ENCODE measurements around the gene KCNK7.
A peak's percentile ranks its signal among the peaks of the same experiment; 100 is the strongest.

KCNK7 gene

GRCh38 chr11:65593518-65594414 is 1.8 kb downstream of the KCNK7 start:
- H3K9ac ChIP-seq: no peak overlapping the region
- H2AFZ ChIP-seq: no peak overlapping the region

DNA sequence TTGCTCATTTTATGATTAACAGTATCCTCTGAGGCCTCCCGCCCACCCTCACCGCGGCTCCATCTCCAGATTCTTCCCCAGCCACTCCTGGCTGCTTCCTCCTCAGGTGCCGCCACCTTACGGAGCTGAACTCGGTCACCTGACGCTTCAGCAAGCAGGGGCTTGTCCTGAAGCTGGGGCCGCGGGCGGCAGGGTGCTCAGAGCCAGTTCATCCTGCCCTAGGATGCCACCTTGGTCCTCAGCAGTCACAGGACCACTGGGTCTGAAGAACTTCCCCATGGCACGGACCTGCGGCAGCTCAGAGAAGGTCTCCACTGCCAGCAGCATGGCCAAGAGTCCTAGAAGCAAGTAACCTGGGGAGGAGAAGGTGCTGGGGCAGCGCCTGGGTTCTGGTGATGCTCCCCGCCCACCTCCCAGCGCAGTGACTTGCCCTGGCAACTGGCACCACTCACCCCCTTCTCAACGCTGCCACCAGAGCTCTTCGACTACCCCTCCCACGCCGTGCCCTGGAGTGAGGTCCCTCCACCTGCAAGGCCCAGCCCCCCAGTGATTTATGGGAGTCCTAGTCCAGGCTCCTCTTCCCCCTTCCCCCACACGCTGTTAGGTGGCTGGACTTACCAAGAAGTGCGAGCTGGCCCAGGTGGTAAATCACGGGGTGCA is 2.6 kb downstream of the KCNK7 start:
- no peak for TF ChIP-seq CTCF (IDR thresholded peaks at IDR 0.05)
- Histone ChIP-seq H3K9ac (no peak overlapping the region), H2AFZ (no peak overlapping the region), H3K4me2 (ENCODE audit: low read length) (no peak overlapping the region), H3K4me1 (no peaks in the 10 kb centered on the region), H3K36me3 (ENCODE audit: control insufficient read depth, insufficient read depth, low read length) (no peaks in the 10 kb centered on the region), H3K27me3 (ENCODE audit: control insufficient read depth, insufficient read depth, low read length) (no peaks in the 10 kb centered on the region), H3K9me3 (ENCODE audit: control insufficient read depth, low read length) (no peaks in the 10 kb centered on the region), H3K4me3 (ENCODE audit: low read depth, low read length) (no peak overlapping the region), H3K79me2 (no peaks in the 10 kb centered on the region), H3K27ac (no peak overlapping the region)

More at GRCh38 chr11:65593518-65594414, 1.8 kb downstream of the KCNK7 start:
- peak; percentile 40 for TF ChIP-seq CTCF (IDR thresholded peaks at IDR 0.05)
- Histone ChIP-seq H3K4me2 (ENCODE audit: low read length) (no peak overlapping the region), H3K4me1 (no peaks in the 10 kb centered on the region), H3K27ac (no peak overlapping the region), H3K79me2 (no peaks in the 10 kb centered on the region), H3K9me3 (ENCODE audit: control insufficient read depth, low read length) (no peaks in the 10 kb centered on the region), H3K36me3 (ENCODE audit: control insufficient read depth, insufficient read depth, low read length) (no peaks in the 10 kb centered on the region), H3K27me3 (ENCODE audit: control insufficient read depth, insufficient read depth, low read length) (no peaks in the 10 kb centered on the region), H3K4me3 (ENCODE audit: low read depth, low read length) (no peak overlapping the region)

- H3K79me2 ChIP-seq: no peaks in the 10 kb centered on the region
- no peak overlapping the region for H3K4me3 ChIP-seq (ENCODE audit: low read depth, low read length)
- H3K27ac ChIP-seq: no peak overlapping the region
- no peaks in the 10 kb centered on the region for H3K9me3 ChIP-seq (ENCODE audit: control insufficient read depth, low read length)
- TF ChIP-seq CTCF (IDR thresholded peaks at IDR 0.05): no peak
- no peak overlapping the region for H2AFZ ChIP-seq
- H3K4me1 ChIP-seq: no peaks in the 10 kb centered on the region
- no peak overlapping the region for H3K4me2 ChIP-seq (ENCODE audit: low read length)
- no peak overlapping the region for H3K9ac ChIP-seq
- H3K36me3 ChIP-seq (ENCODE audit: control insufficient read depth, insufficient read depth, low read length): no peaks in the 10 kb centered on the region
- H3K27me3 ChIP-seq (ENCODE audit: control insufficient read depth, insufficient read depth, low read length): no peaks in the 10 kb centered on the region
Observed at GRCh38 chr11:65591939-65592857, 3.4 kb downstream of the KCNK7 start.

GRCh38 chr11:65590240-65590738 is 5.3 kb downstream of the KCNK7 start:
- Histone ChIP-seq H3K79me2 (no peaks in the 10 kb centered on the region), H3K4me1 (no peaks in the 10 kb centered on the region), H3K27ac (no peak overlapping the region), H3K36me3 (ENCODE audit: control insufficient read depth, insufficient read depth, low read length) (no peaks in the 10 kb centered on the region), H3K9me3 (ENCODE audit: control insufficient read depth, low read length) (no peaks in the 10 kb centered on the region), H3K4me2 (ENCODE audit: low read length) (no peak overlapping the region), H3K27me3 (ENCODE audit: control insufficient read depth, insufficient read depth, low read length) (no peaks in the 10 kb centered on the region), H2AFZ (no peak overlapping the region), H3K9ac (no peak overlapping the region), H3K4me3 (ENCODE audit: low read depth, low read length) (no peak overlapping the region)
- no peak for TF ChIP-seq CTCF (IDR thresholded peaks at IDR 0.05)
